GM12878 (cell line): ENCODE results near the gene OLFML2A. TPM values are rescaled to one million over a fixed set of nuclear protein-coding genes. Genes with fewer than 3 reads are reported as not detected.
A peak's percentile ranks its signal among the peaks of the same experiment; 100 is the strongest.

Source experiments
- BACH1 ChIP-seq: fragments of 450-650 bp; IDR thresholded peaks from 2 replicates; pipeline ENCODE4 v1.6.1; 2017; ENCODE audit warnings: mild to moderate bottlenecking, borderline replicate concordance
- EED ChIP-seq: sonication (generic); IDR thresholded peaks from 2 replicates; pipeline ENCODE4 v1.6.1; 2016; ENCODE audit warnings: antibody characterized with exemption, low read depth
- ESRRA ChIP-seq: IDR thresholded peaks from 2 replicates; pipeline ENCODE4 v1.6.1; 2012; ENCODE audit warnings: mild to moderate bottlenecking, low read length, improper control_type of control experiment
- ETV6 ChIP-seq, 2 experiments: fragments of 450-650 bp in 1 of 2; IDR thresholded peaks in 1 of 2; conservative IDR thresholded peaks in 1 of 2; 2 replicates each; pipeline ENCODE4 v1.6.1; 2014; ENCODE audit warnings: antibody characterized with exemption in 1 of 2, borderline replicate concordance in 1 of 2, low read depth in 1 of 2, mild to moderate bottlenecking in 1 of 2, moderate library complexity in 1 of 2
- FOXK2 ChIP-seq: fragments of 450-650 bp; IDR thresholded peaks from 2 replicates; pipeline ENCODE4 v1.6.1; 2017; ENCODE audit warnings: mild to moderate bottlenecking, moderate library complexity
- HCFC1 ChIP-seq: fragments of 150-350 bp; IDR thresholded peaks from 2 replicates; pipeline ENCODE4 v1.6.1; 2014; ENCODE audit warnings: low read length
- JUND ChIP-seq: IDR thresholded peaks from 2 replicates; pipeline ENCODE4 v1.6.1; 2012; ENCODE audit warnings: low read depth, mild to moderate bottlenecking, low read length, improper control_type of control experiment, moderate library complexity
- NR2C2 ChIP-seq: IDR thresholded peaks from 2 replicates; pipeline ENCODE4 v1.6.1; 2011; ENCODE audit warnings: borderline replicate concordance, low read depth; ENCODE audit not compliant: control insufficient read depth, insufficient read length
- PML ChIP-seq: IDR thresholded peaks from 2 replicates; pipeline ENCODE4 v1.6.1; 2012; ENCODE audit warnings: low read length, inconsistent platforms
- POU2F2 ChIP-seq: IDR thresholded peaks from 3 replicates; pipeline ENCODE4 v1.6.1; 2011; ENCODE audit warnings: low read depth, mild to moderate bottlenecking, low read length, borderline replicate concordance
- RAD51 ChIP-seq: fragments of 450-650 bp; IDR thresholded peaks from 2 replicates; pipeline ENCODE4 v1.6.1; 2016; ENCODE audit warnings: moderate library complexity, mild to moderate bottlenecking, inconsistent platforms
- RB1 ChIP-seq: fragments of 450-650 bp; formaldehyde crosslinking; IDR thresholded peaks from 2 replicates; pipeline ENCODE4 v1.6.1; 2017; ENCODE audit warnings: mild to moderate bottlenecking, borderline replicate concordance
- SMARCA5 ChIP-seq: fragments of 450-650 bp; IDR thresholded peaks from 2 replicates; pipeline ENCODE4 v1.6.1; 2017; ENCODE audit warnings: mild to moderate bottlenecking
- SREBF2 ChIP-seq: IDR thresholded peaks from 2 replicates; pipeline ENCODE4 v1.6.1; 2012; ENCODE audit warnings: mild to moderate bottlenecking, low read length
- YBX1 ChIP-seq: fragments of 450-650 bp; IDR thresholded peaks from 2 replicates; pipeline ENCODE4 v1.6.1; 2016; ENCODE audit warnings: antibody characterized with exemption
- ZNF207 ChIP-seq: fragments of 450-650 bp; IDR thresholded peaks from 2 replicates; pipeline ENCODE4 v1.6.1; 2014; ENCODE audit warnings: antibody characterized with exemption, mild to moderate bottlenecking, borderline replicate concordance
- polyA plus RNA-seq, 11 experiments: library from polyadenylated mRNA; depleted of rRNA in 4 of 11; unstranded in 6 of 11; stranded (reverse) in 5 of 11; fragments of >200 nt; fragmentation: Nextera tagmentation in 4 of 11; fragmentation: Illumina TruSeq in 1 of 11; extraction: Ambion mirVana in 4 of 11; extraction: Trizol in 1 of 11; gene quantifications; 1 replicate in 1 of 11; 2 replicates in 10 of 11; pipeline versions ENCODE4 v1.2.1 to v1.2.3, GENCODE V29; 2011 to 2016; ENCODE audit warnings: inconsistent platforms in 2 of 11, missing spikeins in 2 of 11, low read depth in 1 of 11
- total RNA-seq, 4 experiments: library from RNA; depleted of rRNA in 3 of 4; stranded (reverse); fragments of >200 nt in 3 of 4; fragmentation: Illumina TruSeq in 1 of 4; extraction: Trizol in 1 of 4; gene quantifications; 2 replicates each; pipeline versions ENCODE4 v1.2.1 to v1.2.3, GENCODE V29; 2013 to 2021
- TF ChIP-seq, protein P1 (sequence below): fragments of 450-650 bp; IDR thresholded peaks from 2 replicates; pipeline ENCODE4 v1.6.1; 2016; ENCODE audit warnings: mild to moderate bottlenecking, moderate library complexity, borderline replicate concordance
- TF ChIP-seq, protein P2 (sequence below): fragments of 450-650 bp; IDR thresholded peaks from 2 replicates; pipeline ENCODE4 v1.6.1; 2016; ENCODE audit warnings: mild to moderate bottlenecking
- TF ChIP-seq, protein P3 (sequence below): fragments of 450-650 bp; IDR thresholded peaks from 2 replicates; pipeline ENCODE4 v1.6.1; 2017; ENCODE audit warnings: low read depth, mild to moderate bottlenecking, moderate library complexity
- TF ChIP-seq, protein P4 (sequence below): fragments of 450-650 bp; formaldehyde crosslinking; IDR thresholded peaks from 2 replicates; pipeline ENCODE4 v1.4.0; 2020; ENCODE audit warnings: mild to moderate bottlenecking, moderate library complexity

Gene OLFML2A
- total and polyA plus RNA-seq, 10 of the 15 experiments (the other 5 are each of a cell fraction or from before 2014, with no cell fraction given) = 0.02 to 0.13 (median 0.10) TPM; not detected in 4

DNA sequence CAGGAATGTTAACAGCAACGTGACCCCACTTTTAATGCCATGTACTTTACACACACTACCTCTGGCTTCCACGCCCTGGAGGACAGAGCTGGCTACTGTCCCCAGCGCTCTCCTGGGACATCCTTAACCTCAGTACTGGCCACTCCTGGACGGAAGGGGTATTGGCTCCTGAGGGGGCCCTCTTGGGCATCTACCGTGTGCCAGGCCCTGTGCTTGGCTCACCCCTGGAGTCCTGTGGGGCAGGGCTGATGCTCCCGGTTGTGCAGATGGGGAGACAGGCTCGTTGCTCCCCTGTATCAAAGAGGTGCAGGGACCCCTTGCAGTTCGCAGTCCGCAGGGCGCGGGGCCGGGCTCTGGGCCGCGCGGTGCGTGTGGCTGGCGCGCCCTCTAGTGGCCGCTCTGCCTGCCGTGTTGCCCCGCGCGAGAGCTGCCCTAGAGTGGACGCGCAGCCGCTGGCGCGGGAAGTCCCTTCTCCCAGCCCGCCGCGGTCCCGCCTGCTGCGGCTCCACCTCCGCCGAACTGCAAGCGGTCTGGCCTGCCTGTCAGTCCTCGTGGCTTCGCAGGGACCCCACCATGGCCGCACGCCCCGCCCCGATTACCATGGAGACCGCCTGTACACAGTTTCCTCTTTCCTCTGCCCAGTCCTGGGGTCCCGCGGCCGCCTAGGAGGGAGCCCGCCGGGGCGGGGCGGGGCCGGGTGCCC lies 76.0 kb downstream of the OLFML2A start, which contains the start of gene WDR38 (continued):
- TF ChIP-seq POU2F2 (0 out of 3 replicates have a peak, but pooled peaks have one; percentile 18), ESRRA (peak; percentile 66; the same call in 1 of the 2 replicates), BACH1 (peak; percentile 81), NR2C2 (no peak), PML (no peak), YBX1 (no peak), ETV6 (conservative IDR thresholded peaks at IDR 0.05 in 1 of 2, IDR thresholded peaks at IDR 0.05 in 1 of 2; ENCODE audit: borderline replicate concordance in 1 of 2, low read depth in 1 of 2) (no peak), ZNF207 (peak; percentile 90; the same call in 1 of the 2 replicates), HCFC1 (no peak), SREBF2 (no peak), EED (no peak), RAD51 (no peak), SMARCA5 (peak; percentile 99), RB1 (peak; percentile 93; the same call in 1 of the 2 replicates), FOXK2 (no peak), JUND (no peak)
- TF ChIP-seq, protein P1, sequence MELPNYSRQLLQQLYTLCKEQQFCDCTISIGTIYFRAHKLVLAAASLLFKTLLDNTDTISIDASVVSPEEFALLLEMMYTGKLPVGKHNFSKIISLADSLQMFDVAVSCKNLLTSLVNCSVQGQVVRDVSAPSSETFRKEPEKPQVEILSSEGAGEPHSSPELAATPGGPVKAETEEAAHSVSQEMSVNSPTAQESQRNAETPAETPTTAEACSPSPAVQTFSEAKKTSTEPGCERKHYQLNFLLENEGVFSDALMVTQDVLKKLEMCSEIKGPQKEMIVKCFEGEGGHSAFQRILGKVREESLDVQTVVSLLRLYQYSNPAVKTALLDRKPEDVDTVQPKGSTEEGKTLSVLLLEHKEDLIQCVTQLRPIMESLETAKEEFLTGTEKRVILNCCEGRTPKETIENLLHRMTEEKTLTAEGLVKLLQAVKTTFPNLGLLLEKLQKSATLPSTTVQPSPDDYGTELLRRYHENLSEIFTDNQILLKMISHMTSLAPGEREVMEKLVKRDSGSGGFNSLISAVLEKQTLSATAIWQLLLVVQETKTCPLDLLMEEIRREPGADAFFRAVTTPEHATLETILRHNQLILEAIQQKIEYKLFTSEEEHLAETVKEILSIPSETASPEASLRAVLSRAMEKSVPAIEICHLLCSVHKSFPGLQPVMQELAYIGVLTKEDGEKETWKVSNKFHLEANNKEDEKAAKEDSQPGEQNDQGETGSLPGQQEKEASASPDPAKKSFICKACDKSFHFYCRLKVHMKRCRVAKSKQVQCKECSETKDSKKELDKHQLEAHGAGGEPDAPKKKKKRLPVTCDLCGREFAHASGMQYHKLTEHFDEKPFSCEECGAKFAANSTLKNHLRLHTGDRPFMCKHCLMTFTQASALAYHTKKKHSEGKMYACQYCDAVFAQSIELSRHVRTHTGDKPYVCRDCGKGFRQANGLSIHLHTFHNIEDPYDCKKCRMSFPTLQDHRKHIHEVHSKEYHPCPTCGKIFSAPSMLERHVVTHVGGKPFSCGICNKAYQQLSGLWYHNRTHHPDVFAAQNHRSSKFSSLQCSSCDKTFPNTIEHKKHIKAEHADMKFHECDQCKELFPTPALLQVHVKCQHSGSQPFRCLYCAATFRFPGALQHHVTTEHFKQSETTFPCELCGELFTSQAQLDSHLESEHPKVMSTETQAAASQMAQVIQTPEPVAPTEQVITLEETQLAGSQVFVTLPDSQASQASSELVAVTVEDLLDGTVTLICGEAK = no peak; the same call in 1 of the 2 replicates
- TF ChIP-seq, protein P2, sequence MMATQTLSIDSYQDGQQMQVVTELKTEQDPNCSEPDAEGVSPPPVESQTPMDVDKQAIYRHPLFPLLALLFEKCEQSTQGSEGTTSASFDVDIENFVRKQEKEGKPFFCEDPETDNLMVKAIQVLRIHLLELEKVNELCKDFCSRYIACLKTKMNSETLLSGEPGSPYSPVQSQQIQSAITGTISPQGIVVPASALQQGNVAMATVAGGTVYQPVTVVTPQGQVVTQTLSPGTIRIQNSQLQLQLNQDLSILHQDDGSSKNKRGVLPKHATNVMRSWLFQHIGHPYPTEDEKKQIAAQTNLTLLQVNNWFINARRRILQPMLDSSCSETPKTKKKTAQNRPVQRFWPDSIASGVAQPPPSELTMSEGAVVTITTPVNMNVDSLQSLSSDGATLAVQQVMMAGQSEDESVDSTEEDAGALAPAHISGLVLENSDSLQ = peak; percentile 91
- TF ChIP-seq, protein P3, sequence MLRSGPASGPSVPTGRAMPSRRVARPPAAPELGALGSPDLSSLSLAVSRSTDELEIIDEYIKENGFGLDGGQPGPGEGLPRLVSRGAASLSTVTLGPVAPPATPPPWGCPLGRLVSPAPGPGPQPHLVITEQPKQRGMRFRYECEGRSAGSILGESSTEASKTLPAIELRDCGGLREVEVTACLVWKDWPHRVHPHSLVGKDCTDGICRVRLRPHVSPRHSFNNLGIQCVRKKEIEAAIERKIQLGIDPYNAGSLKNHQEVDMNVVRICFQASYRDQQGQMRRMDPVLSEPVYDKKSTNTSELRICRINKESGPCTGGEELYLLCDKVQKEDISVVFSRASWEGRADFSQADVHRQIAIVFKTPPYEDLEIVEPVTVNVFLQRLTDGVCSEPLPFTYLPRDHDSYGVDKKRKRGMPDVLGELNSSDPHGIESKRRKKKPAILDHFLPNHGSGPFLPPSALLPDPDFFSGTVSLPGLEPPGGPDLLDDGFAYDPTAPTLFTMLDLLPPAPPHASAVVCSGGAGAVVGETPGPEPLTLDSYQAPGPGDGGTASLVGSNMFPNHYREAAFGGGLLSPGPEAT = 0 out of 2 replicates have a peak, but pooled peaks have one; percentile 16
- TF ChIP-seq, protein P4, sequence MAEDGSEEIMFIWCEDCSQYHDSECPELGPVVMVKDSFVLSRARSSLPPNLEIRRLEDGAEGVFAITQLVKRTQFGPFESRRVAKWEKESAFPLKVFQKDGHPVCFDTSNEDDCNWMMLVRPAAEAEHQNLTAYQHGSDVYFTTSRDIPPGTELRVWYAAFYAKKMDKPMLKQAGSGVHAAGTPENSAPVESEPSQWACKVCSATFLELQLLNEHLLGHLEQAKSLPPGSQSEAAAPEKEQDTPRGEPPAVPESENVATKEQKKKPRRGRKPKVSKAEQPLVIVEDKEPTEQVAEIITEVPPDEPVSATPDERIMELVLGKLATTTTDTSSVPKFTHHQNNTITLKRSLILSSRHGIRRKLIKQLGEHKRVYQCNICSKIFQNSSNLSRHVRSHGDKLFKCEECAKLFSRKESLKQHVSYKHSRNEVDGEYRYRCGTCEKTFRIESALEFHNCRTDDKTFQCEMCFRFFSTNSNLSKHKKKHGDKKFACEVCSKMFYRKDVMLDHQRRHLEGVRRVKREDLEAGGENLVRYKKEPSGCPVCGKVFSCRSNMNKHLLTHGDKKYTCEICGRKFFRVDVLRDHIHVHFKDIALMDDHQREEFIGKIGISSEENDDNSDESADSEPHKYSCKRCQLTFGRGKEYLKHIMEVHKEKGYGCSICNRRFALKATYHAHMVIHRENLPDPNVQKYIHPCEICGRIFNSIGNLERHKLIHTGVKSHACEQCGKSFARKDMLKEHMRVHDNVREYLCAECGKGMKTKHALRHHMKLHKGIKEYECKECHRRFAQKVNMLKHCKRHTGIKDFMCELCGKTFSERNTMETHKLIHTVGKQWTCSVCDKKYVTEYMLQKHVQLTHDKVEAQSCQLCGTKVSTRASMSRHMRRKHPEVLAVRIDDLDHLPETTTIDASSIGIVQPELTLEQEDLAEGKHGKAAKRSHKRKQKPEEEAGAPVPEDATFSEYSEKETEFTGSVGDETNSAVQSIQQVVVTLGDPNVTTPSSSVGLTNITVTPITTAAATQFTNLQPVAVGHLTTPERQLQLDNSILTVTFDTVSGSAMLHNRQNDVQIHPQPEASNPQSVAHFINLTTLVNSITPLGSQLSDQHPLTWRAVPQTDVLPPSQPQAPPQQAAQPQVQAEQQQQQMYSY = no peak
